ENCODE data around the gene ETNPPL.

The ETNPPL gene

DNA sequence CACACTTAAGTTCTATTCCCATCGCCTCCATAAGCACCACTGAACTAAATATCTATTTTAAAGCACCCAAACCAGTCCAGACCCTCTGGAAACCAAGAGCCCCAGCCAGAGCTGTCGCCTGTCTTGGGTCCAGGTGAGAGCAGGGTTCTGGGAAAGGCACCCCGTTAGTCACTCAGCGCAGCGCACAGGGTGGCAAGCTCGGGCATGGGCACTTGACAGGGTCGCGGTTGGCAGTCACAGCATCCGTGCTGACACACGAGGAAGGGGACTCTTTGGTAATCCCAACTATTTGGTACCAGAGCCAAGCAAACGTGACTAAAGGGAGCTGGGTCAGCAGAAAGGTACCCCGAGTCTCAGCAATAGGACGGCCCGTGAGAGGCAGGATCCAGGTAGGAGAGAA lies 24.3 kb upstream of the ETNPPL start:
- intact Hi-C loops (cut with DNase I; ENCODE audit: low total_unique reads): no loop called here
- no peaks in the 10 kb centered on the region for H3K36me3 ChIP-seq
- H3K9me3 ChIP-seq: no peaks in the 10 kb centered on the region
- TF ChIP-seq, protein P1, sequence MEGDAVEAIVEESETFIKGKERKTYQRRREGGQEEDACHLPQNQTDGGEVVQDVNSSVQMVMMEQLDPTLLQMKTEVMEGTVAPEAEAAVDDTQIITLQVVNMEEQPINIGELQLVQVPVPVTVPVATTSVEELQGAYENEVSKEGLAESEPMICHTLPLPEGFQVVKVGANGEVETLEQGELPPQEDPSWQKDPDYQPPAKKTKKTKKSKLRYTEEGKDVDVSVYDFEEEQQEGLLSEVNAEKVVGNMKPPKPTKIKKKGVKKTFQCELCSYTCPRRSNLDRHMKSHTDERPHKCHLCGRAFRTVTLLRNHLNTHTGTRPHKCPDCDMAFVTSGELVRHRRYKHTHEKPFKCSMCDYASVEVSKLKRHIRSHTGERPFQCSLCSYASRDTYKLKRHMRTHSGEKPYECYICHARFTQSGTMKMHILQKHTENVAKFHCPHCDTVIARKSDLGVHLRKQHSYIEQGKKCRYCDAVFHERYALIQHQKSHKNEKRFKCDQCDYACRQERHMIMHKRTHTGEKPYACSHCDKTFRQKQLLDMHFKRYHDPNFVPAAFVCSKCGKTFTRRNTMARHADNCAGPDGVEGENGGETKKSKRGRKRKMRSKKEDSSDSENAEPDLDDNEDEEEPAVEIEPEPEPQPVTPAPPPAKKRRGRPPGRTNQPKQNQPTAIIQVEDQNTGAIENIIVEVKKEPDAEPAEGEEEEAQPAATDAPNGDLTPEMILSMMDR (IDR thresholded peaks at IDR 0.05): no peak
- no peak for DNase-seq
- H3K27me3 ChIP-seq: no peaks in the 10 kb centered on the region
- H3K4me1 ChIP-seq: no peaks in the 10 kb centered on the region
- H3K4me3 ChIP-seq: no peak overlapping the region
- H3K27ac ChIP-seq: no peak overlapping the region

GRCh38 chr4:108786351-108786750 lies 23.5 kb upstream of the ETNPPL start:
- Histone ChIP-seq H3K4me3 (no peak overlapping the region), H3K27me3 (no peaks in the 10 kb centered on the region), H3K27ac (no peak overlapping the region), H3K36me3 (no peaks in the 10 kb centered on the region), H3K4me1 (no peaks in the 10 kb centered on the region), H3K9me3 (no peaks in the 10 kb centered on the region)
- TF ChIP-seq, protein P1 (IDR thresholded peaks at IDR 0.05): no peak
- no peak for DNase-seq
- intact Hi-C loops (cut with DNase I; ENCODE audit: low total_unique reads): no loop called here

- H3K36me3 ChIP-seq: no peaks in the 10 kb centered on the region
- H3K27ac ChIP-seq: no peak overlapping the region
- DNase-seq: no peak
- intact Hi-C loops (cut with DNase I; ENCODE audit: low total_unique reads): no loop called here
- H3K4me1 ChIP-seq: no peaks in the 10 kb centered on the region
- no peak overlapping the region for H3K4me3 ChIP-seq
- TF ChIP-seq, protein P1 (IDR thresholded peaks at IDR 0.05): no peak
- no peaks in the 10 kb centered on the region for H3K27me3 ChIP-seq
- no peaks in the 10 kb centered on the region for H3K9me3 ChIP-seq
Measured at GRCh38 chr4:108783665-108784463, 21.0 kb upstream of the ETNPPL start.

DNA sequence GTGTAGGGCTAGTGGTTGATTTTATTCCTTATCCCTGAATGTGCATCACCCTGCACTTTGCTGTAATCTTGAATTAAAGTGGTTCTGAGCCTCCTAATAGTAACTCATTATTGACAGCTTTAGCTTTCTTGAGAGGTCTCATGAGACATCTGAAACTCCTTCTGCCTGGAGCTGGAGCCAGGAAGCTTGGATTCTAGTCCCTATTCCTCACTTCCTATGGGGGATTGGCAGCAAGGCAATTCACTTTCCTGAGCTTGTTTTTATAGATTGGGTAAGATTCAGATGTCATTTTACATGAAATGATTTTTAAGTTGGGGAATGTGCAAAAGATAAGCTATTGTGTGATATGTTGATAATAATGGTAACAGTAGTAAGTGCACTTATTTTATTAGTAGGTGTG lies 17.1 kb upstream of the ETNPPL start:
- intact Hi-C loops (cut with DNase I; ENCODE audit: low total_unique reads): no loop called here
- Histone ChIP-seq H3K27me3 (no peaks in the 10 kb centered on the region), H3K27ac (no peak overlapping the region), H3K4me1 (peaks cover 0 to 6% (median 5%) of the 10 kb centered on the region in 4 donors), H3K4me3 (no peak overlapping the region), H3K36me3 (no peaks in the 10 kb centered on the region), H3K9me3 (no peaks in the 10 kb centered on the region)
- DNase-seq: no peak
- TF ChIP-seq, protein P1 (IDR thresholded peaks at IDR 0.05): no peak

- H3K36me3 ChIP-seq: no peaks in the 10 kb centered on the region
- intact Hi-C loops (cut with DNase I; ENCODE audit: low total_unique reads): no loop called here
- H3K27ac ChIP-seq: no peak overlapping the region
- no peak for DNase-seq
- H3K9me3 ChIP-seq: no peaks in the 10 kb centered on the region
- no peak overlapping the region for H3K4me3 ChIP-seq
- H3K27me3 ChIP-seq: no peaks in the 10 kb centered on the region
- TF ChIP-seq, protein P1 (IDR thresholded peaks at IDR 0.05): no peak
- H3K4me1 ChIP-seq: peaks cover 0 to 9% (median 7%) of the 10 kb centered on the region in 4 donors
Measured at GRCh38 chr4:108777388-108777787, 14.5 kb upstream of the ETNPPL start.
